Neuronal stem cell (in vitro differentiated cells): ENCODE data around the gene SHMT1.

Experiments used
- DNase-seq: peaks from one replicate; pipeline ENCODE4 v3.0.0-alpha.2; 2013; ENCODE audit warnings: low spot score
- H2AFZ ChIP-seq: one replicate; pipeline ENCODE4 v1.6.1; 2013; ENCODE audit warnings: mild to moderate bottlenecking, low read length, inconsistent platforms
- H2AK5ac ChIP-seq: 2 replicates; pipeline ENCODE4 v1.6.1; 2013; ENCODE audit warnings: low read depth, mild to moderate bottlenecking, inconsistent platforms, low read length, moderate library complexity, mixed read lengths
- H2BK120ac ChIP-seq: 2 replicates; pipeline ENCODE4 v1.6.1; 2013; ENCODE audit warnings: low read depth, mild to moderate bottlenecking, inconsistent platforms, low read length, moderate library complexity, mixed read lengths
- H2BK12ac ChIP-seq: one replicate; pipeline ENCODE4 v1.6.1; 2013; ENCODE audit warnings: low read length, inconsistent platforms
- H2BK15ac ChIP-seq: 2 replicates; pipeline ENCODE4 v1.6.1; 2013; ENCODE audit warnings: mild to moderate bottlenecking, low read length, inconsistent platforms, mixed read lengths
- H2BK5ac ChIP-seq: one replicate; pipeline ENCODE4 v1.6.1; 2013; ENCODE audit warnings: inconsistent platforms, mild to moderate bottlenecking, low read length, moderate library complexity
- H3K14ac ChIP-seq: one replicate; pipeline ENCODE4 v1.6.1; 2013; ENCODE audit warnings: low read length, inconsistent platforms
- H3K18ac ChIP-seq: 2 replicates; pipeline ENCODE4 v1.6.1; 2013; ENCODE audit warnings: low read length, inconsistent platforms
- H3K23ac ChIP-seq: 2 replicates; pipeline ENCODE4 v1.6.1; 2013; ENCODE audit warnings: low read depth, mild to moderate bottlenecking, mixed read lengths, low read length, inconsistent platforms; ENCODE audit not compliant: poor library complexity
- H3K27ac ChIP-seq: replicated peaks from 3 replicates; pipeline ENCODE4 v1.5.1; 2013; ENCODE audit warnings: low read length, inconsistent platforms
- H3K27me3 ChIP-seq, 3 experiments: 2 replicates each; pipeline ENCODE4 v1.6.1; 2013; ENCODE audit warnings: low read length in 3 of 3, mild to moderate bottlenecking in 2 of 3, inconsistent platforms in 1 of 3, low read depth in 1 of 3, mixed read lengths in 1 of 3, moderate library complexity in 1 of 3; ENCODE audit not compliant: control insufficient read depth in 3 of 3, insufficient read depth in 3 of 3
- H3K36me3 ChIP-seq, 2 donors: replicated peaks in 1 of 2; 2 replicates each; pipeline ENCODE4 v1.6.1; 2013; ENCODE audit warnings: low read length in 2 of 2; ENCODE audit not compliant: control insufficient read depth in 2 of 2, insufficient read depth in 2 of 2
- H3K4ac ChIP-seq: 2 replicates; pipeline ENCODE4 v1.6.1; 2013; ENCODE audit warnings: inconsistent platforms, mild to moderate bottlenecking, low read length, moderate library complexity
- H3K4me1 ChIP-seq, 2 donors: 1 replicate in 1 of 2; 2 replicates in 1 of 2; pipeline ENCODE4 v1.6.1; 2013; ENCODE audit warnings: low read length in 2 of 2, low read depth in 1 of 2; ENCODE audit not compliant: control insufficient read depth in 2 of 2, insufficient read depth in 1 of 2
- H3K4me2 ChIP-seq: one replicate; pipeline ENCODE4 v1.6.1; 2013; ENCODE audit warnings: mild to moderate bottlenecking, low read length, inconsistent platforms; ENCODE audit not compliant: insufficient read depth, poor library complexity, severe bottlenecking
- H3K4me3 ChIP-seq, 2 donors: 2 replicates each; pipeline ENCODE4 v1.5.1; 2013; ENCODE audit warnings: low read length in 2 of 2, mild to moderate bottlenecking in 2 of 2, inconsistent platforms in 1 of 2, moderate library complexity in 1 of 2
- H3K79me1 ChIP-seq: one replicate; pipeline ENCODE4 v1.6.1; 2013; ENCODE audit warnings: low read depth, mild to moderate bottlenecking, inconsistent platforms, low read length, moderate library complexity
- H3K9ac ChIP-seq: one replicate; pipeline ENCODE4 v1.6.1; 2013; ENCODE audit warnings: mild to moderate bottlenecking, low read depth, low read length, inconsistent platforms; ENCODE audit not compliant: poor library complexity
- H3K9me3 ChIP-seq, 2 donors: replicated peaks in 1 of 2; 2 replicates each; pipeline versions ENCODE3 to v1.6.1; 2013; ENCODE audit warnings: low read length in 2 of 2, mild to moderate bottlenecking in 2 of 2, inconsistent platforms in 1 of 2, low read depth in 1 of 2, mixed read lengths in 1 of 2, moderate library complexity in 1 of 2; ENCODE audit not compliant: control insufficient read depth in 2 of 2, insufficient read depth in 1 of 2
- H4K8ac ChIP-seq: one replicate; pipeline ENCODE4 v1.6.1; 2013; ENCODE audit warnings: low read depth, mild to moderate bottlenecking, inconsistent platforms, low read length, moderate library complexity
- H4K91ac ChIP-seq: one replicate; pipeline ENCODE4 v1.6.1; 2013; ENCODE audit warnings: low read length, low read depth, mild to moderate bottlenecking, inconsistent platforms; ENCODE audit not compliant: poor library complexity
- whole genome bisulfite sequencing, 2 donors: extraction: QIAGEN DNeasy Blood & Tissue Kit; methylation state at CpG; one replicate each; pipeline ENCODE4 v1.1.7; 2013; ENCODE audit warnings: missing lambda C conversion rate in 2 of 2, mixed read lengths in 1 of 2; ENCODE audit not compliant: insufficient read length in 2 of 2, insufficient replicate concordance in 1 of 2; ENCODE audit errors: extremely low coverage in 2 of 2; 5-methylcytosine and 5-hydroxymethylcytosine counted together

SHMT1 gene

DNA sequence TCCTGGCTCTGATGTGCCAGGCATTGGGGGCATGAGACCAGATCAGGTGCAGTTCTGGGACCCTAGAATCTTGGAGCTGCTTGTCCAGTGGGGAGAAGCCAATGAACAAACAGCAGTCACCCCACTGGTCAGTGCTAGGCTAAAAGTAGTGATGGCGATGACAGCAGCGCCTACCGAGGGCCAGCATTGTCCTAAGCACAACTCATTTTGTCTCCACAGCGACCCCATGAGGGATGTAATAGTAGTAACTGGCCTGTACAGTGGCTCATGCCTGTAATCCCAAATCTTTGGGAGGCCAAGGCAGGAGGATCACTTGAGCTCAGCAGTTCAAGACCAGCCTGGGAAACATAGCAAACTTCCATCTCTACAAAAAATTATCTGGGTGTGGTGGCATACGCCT is 42.0 kb downstream of the SHMT1 start:
- Histone ChIP-seq H3K18ac (no peak overlapping the region), H3K27ac (no peak overlapping the region), H2BK15ac (no peak overlapping the region), H3K14ac (no peak overlapping the region), H3K4me2 (no peak overlapping the region), H2AFZ (no peak overlapping the region), H2BK12ac (no peak overlapping the region), H3K4me1 (peaks cover 0 to 4% of the 10 kb centered on the region in 2 donors), H3K27me3 (no peaks in the 10 kb centered on the region), H3K9me3 (peaks cover 0 to 2% of the 10 kb centered on the region in 2 donors), H2BK120ac (no peak overlapping the region), H2BK5ac (no peak overlapping the region), H3K4ac (no peak overlapping the region), H3K4me3 (no peak overlapping the region), H4K91ac (no peak overlapping the region), H3K23ac (no peak overlapping the region), H3K79me1 (peaks cover 6% of the 10 kb centered on the region), H2AK5ac (no peak overlapping the region), H4K8ac (no peak overlapping the region), H3K9ac (no peak overlapping the region), H3K36me3 (peaks cover 32 to 82% of the 10 kb centered on the region in 2 donors)
- no CpG with 5 or more reads among the region's 5 CpGs for WGBS, 2 donors
- DNase-seq = no peak

DNA sequence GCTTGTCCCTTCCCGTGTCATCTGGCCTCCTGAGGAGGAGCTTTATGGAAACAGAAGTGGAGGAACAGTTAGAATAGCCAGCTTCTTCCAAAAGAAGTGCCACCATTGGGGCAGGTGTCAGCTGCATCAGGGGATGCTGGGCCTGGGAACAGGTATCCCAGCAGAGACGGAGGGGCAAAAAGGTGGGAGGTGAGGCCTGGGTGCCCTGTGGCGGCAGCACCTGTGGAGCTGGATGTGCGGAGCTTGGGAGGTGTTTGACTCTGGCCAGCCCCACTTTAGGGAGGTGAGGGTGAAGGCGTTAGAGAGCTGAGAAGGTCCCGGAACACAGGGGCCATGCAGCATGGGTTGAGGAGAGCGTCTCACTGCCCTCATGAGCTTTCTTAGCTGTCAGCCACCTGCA is 43.0 kb downstream of the SHMT1 start:
- Histone ChIP-seq H3K9me3 (peaks cover 0 to 2% of the 10 kb centered on the region in 2 donors), H4K91ac (no peak overlapping the region), H2BK15ac (no peak overlapping the region), H3K27me3 (no peaks in the 10 kb centered on the region), H3K36me3 (peaks cover 32 to 79% of the 10 kb centered on the region in 2 donors), H2BK5ac (no peak overlapping the region), H3K27ac (no peak overlapping the region), H3K4me2 (no peak overlapping the region), H3K4me3 (no peak overlapping the region), H3K9ac (peak overlapping the region; percentile 46), H2BK120ac (no peak overlapping the region), H3K18ac (no peak overlapping the region), H2AFZ (no peak overlapping the region), H2AK5ac (no peak overlapping the region), H3K14ac (no peak overlapping the region), H3K4ac (no peak overlapping the region), H3K4me1 (peaks cover 5 to 12% of the 10 kb centered on the region in 2 donors), H2BK12ac (no peak overlapping the region), H4K8ac (no peak overlapping the region), H3K79me1 (peaks cover 7% of the 10 kb centered on the region), H3K23ac (no peak overlapping the region)
- WGBS, 2 donors = no CpG with 5 or more reads among the region's 7 CpGs
- DNase-seq = no peak

DNA sequence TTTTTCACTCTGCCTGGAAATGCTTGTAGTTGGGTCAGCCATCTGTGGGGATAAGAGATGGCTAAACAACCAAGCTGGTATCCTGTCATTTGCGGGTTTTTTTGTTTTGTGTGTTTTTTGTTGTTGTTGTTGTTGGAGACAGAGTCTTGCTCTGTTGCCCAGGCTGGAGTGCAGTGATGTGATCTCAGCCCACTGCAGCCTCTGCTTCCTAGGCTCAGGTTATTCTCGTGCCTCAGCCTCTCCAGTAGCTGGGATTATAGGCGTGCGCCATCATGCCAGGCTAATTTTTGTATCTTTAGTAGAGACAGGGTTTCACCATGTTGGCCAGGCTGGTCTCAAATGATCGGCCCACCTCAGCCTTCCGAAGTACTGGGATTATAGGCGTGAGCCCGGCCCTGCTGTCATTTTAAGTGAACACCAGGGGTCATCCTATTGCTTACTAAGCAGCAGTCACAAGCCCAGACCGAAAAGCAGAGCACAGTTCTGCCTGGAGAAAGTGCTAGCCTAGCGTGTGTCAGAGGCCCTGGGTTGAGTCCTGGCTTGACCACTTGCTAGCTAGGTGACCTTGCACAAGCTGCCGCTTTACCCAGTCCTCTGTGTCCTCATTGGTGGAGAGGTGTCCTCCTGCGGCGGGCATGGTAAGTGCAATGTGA is 43.6 kb downstream of the SHMT1 start:
- no peak for DNase-seq
- H3K4ac ChIP-seq = no peak overlapping the region
- peaks cover 0 to 1% of the 10 kb centered on the region in 2 donors for H3K9me3 ChIP-seq
- no peaks in the 10 kb centered on the region for H3K27me3 ChIP-seq
- no peak overlapping the region for H2AFZ ChIP-seq
- no peak overlapping the region for H3K23ac ChIP-seq
- H3K14ac ChIP-seq = no peak overlapping the region
- no peak overlapping the region for H2BK12ac ChIP-seq
- H4K91ac ChIP-seq = no peak overlapping the region
- no peak overlapping the region for H2BK15ac ChIP-seq
- H2AK5ac ChIP-seq = no peak overlapping the region
- no peak overlapping the region for H2BK120ac ChIP-seq
- H4K8ac ChIP-seq = no peak overlapping the region
- no peak overlapping the region for H3K18ac ChIP-seq
- no peak overlapping the region for H2BK5ac ChIP-seq
- peaks cover 27 to 73% of the 10 kb centered on the region in 2 donors for H3K36me3 ChIP-seq
- peaks cover 5 to 12% of the 10 kb centered on the region in 2 donors for H3K4me1 ChIP-seq
- no peak overlapping the region for H3K4me2 ChIP-seq
- peak overlapping the region; percentile 36 for H3K9ac ChIP-seq
- no peak overlapping the region for H3K27ac ChIP-seq
- no peak overlapping the region for H3K4me3 ChIP-seq
- WGBS, 2 donors = no CpG with 5 or more reads among the region's 13 CpGs
- peaks cover 7% of the 10 kb centered on the region for H3K79me1 ChIP-seq

DNA sequence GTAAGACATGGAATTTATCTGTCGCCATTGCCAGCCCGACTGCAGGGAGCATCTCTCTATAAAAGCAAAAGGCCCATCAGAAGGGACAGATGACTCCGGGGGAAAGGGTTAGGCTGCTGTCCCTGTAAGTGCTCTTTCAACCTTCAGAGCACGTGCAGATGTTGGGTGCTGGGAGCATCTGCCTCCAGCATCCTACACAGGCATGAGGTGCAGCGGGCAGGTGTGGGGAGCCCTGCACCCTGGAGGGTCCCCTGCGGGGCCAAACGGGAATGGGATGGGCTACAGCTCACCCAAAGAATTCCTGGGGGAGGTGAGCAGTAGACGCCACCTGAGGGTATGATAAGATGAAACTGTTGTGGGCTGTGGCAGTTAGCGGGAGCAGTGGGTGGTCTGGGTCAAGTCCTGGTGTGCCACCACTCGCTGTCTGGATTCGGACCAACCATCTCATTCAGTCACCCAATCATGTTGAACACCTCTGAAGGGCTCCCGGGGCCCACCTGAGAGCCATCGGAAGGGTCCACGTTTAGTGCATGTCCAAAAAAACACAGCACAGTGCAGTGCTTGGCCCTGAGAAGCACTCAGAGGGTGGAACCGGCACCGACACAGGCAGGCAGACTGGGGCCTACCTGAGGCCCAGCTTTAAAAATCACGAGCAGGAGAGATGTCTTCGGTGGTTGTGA is 44.4 kb downstream of the SHMT1 start:
- peak overlapping the region; percentile 18 for H3K23ac ChIP-seq
- no peak overlapping the region for H2BK5ac ChIP-seq
- WGBS, 2 donors = no CpG with 5 or more reads among the region's 18 CpGs
- no peak overlapping the region for H2BK12ac ChIP-seq
- H3K9ac ChIP-seq = no peak overlapping the region
- no peak overlapping the region for H3K18ac ChIP-seq
- no peak overlapping the region for H2AK5ac ChIP-seq
- no peak overlapping the region for H3K14ac ChIP-seq
- DNase-seq = no peak
- H2BK120ac ChIP-seq = no peak overlapping the region
- no peak overlapping the region for H4K91ac ChIP-seq
- H3K4me3 ChIP-seq = no peak overlapping the region
- no peak overlapping the region for H2AFZ ChIP-seq
- H3K79me1 ChIP-seq = peaks cover 10% of the 10 kb centered on the region
- peaks cover 6 to 12% of the 10 kb centered on the region in 2 donors for H3K4me1 ChIP-seq
- no peaks in the 10 kb centered on the region for H3K9me3 ChIP-seq
- peaks cover 21 to 65% of the 10 kb centered on the region in 2 donors for H3K36me3 ChIP-seq
- H3K4ac ChIP-seq = no peak overlapping the region
- H3K27me3 ChIP-seq = no peaks in the 10 kb centered on the region
- no peak overlapping the region for H4K8ac ChIP-seq
- no peak overlapping the region for H3K27ac ChIP-seq
- H2BK15ac ChIP-seq = no peak overlapping the region
- H3K4me2 ChIP-seq = no peak overlapping the region
